GM23248 (cell line): ENCODE data around the gene GATAD2B. TPM values are rescaled to one million over a fixed set of nuclear protein-coding genes. Genes with fewer than 3 reads are reported as not detected.

Experiments used
- DNase-seq: peaks from one replicate; pipeline ENCODE4 v3.0.0-alpha.2; 2015
- H2AFZ ChIP-seq: fragments of 200-600 bp; sonication (generic); 2 replicates; pipeline ENCODE4 v1.6.1; 2016; ENCODE audit warnings: antibody characterized with exemption
- H3F3A ChIP-seq: fragments of 200-600 bp; sonication (generic); 2 replicates; pipeline ENCODE4 v1.6.1; 2016; ENCODE audit warnings: mild to moderate bottlenecking, antibody characterized with exemption, mixed run types; ENCODE audit not compliant: insufficient read depth
- H3K27ac ChIP-seq: fragments of 200-600 bp; sonication (generic); 2 replicates; pipeline ENCODE4 v1.5.1; 2016; ENCODE audit warnings: mild to moderate bottlenecking
- H3K27me3 ChIP-seq: fragments of 200-600 bp; sonication (generic); replicated peaks from 2 replicates; pipeline ENCODE4 v1.6.1; 2016; ENCODE audit warnings: mild to moderate bottlenecking; ENCODE audit not compliant: insufficient read depth
- H3K36me3 ChIP-seq: fragments of 200-600 bp; sonication (generic); 2 replicates; pipeline ENCODE4 v1.6.1; 2016; ENCODE audit warnings: low read depth, mild to moderate bottlenecking
- H3K4me1 ChIP-seq: fragments of 200-600 bp; sonication (generic); 2 replicates; pipeline ENCODE4 v1.6.1; 2016; ENCODE audit warnings: mild to moderate bottlenecking; ENCODE audit not compliant: insufficient read depth
- H3K4me2 ChIP-seq: fragments of 200-600 bp; sonication (generic); one replicate; pipeline ENCODE4 v1.6.1; 2016; ENCODE audit warnings: mild to moderate bottlenecking; ENCODE audit not compliant: unreplicated experiment
- H3K4me3 ChIP-seq: fragments of 200-600 bp; sonication (generic); 2 replicates; pipeline ENCODE4 v1.5.1; 2016; ENCODE audit warnings: mild to moderate bottlenecking
- H3K79me2 ChIP-seq: fragments of 200-600 bp; sonication (generic); 2 replicates; pipeline ENCODE4 v1.6.1; 2016; ENCODE audit warnings: mild to moderate bottlenecking; ENCODE audit not compliant: insufficient read depth
- H3K9ac ChIP-seq: fragments of 200-600 bp; sonication (generic); 2 replicates; pipeline ENCODE4 v1.6.1; 2016; ENCODE audit warnings: mild to moderate bottlenecking
- H3K9me2 ChIP-seq: fragments of 200-600 bp; sonication (generic); 2 replicates; pipeline ENCODE4 v1.6.1; 2016; ENCODE audit warnings: mixed run types, mild to moderate bottlenecking, moderate library complexity; ENCODE audit not compliant: insufficient read depth
- H3K9me3 ChIP-seq: fragments of 200-600 bp; sonication (generic); one replicate; pipeline ENCODE4 v1.6.1; 2017; ENCODE audit warnings: low read depth
- H4K20me1 ChIP-seq: fragments of 200-600 bp; sonication (generic); 2 replicates; pipeline ENCODE4 v1.6.0; 2016; ENCODE audit not compliant: insufficient read depth
- EZH2 ChIP-seq: fragments of 200-600 bp; sonication (generic); IDR thresholded peaks from 2 replicates; pipeline ENCODE4 v1.6.1; 2018; ENCODE audit warnings: antibody characterized with exemption, mild to moderate bottlenecking; ENCODE audit not compliant: insufficient read depth, poor library complexity, severe bottlenecking
- EZH2phosphoT487 ChIP-seq: fragments of 200-600 bp; sonication (generic); IDR thresholded peaks from 2 replicates; pipeline ENCODE4 v1.6.1; 2018; ENCODE audit warnings: antibody characterized with exemption, moderate library complexity, mild to moderate bottlenecking, low read depth; ENCODE audit not compliant: insufficient read depth
- WGBS, 2 experiments: methylation state at CpG; one replicate each; pipeline ENCODE4 v1.1.6; 2015 to 2017; ENCODE audit warnings: low lambda C conversion rate in 2 of 2, low coverage in 1 of 2; ENCODE audit errors: missing lambda C conversion rate in 2 of 2; 5-methylcytosine and 5-hydroxymethylcytosine counted together
- in situ Hi-C: fragments of 300-500 bp; cut with MboI; formaldehyde crosslinking; loops from 2 replicates; pipeline ENCODE4 v1.15.0; 2020
- polyA plus RNA-seq: library from polyadenylated mRNA; unstranded; fragments of >200 nt; fragmentation: Nextera tagmentation; extraction: Ambion mirVana; gene quantifications from 2 replicates; pipeline ENCODE4 v1.2.1, GENCODE V29; 2016
- total RNA-seq: library from RNA; depleted of rRNA; stranded (reverse); fragments of >200 nt; shearing (Covaris generic); gene quantifications from 2 replicates; pipeline ENCODE4 v1.2.3, GENCODE V29; 2014

GATAD2B gene
- total and polyA plus RNA-seq, 2 experiments from 2014 or later, result 3.3 to 3.9 TPM

- H2AFZ ChIP-seq, result peak overlapping the region; percentile 75
- H3K4me2 ChIP-seq, result peak overlapping the region; percentile 94
- H3K36me3 ChIP-seq, result no peaks in the 10 kb centered on the region
- H3K9me2 ChIP-seq, result no peaks in the 10 kb centered on the region
- no peaks in the 10 kb centered on the region for H3K9me3 ChIP-seq
- no peaks in the 10 kb centered on the region for H3K27me3 ChIP-seq
- peaks cover 22% of the 10 kb centered on the region for H3F3A ChIP-seq
- no peaks in the 10 kb centered on the region for H4K20me1 ChIP-seq
- peak overlapping the region; percentile 88 for H3K9ac ChIP-seq
- H3K4me1 ChIP-seq, result peaks cover 13% of the 10 kb centered on the region
- peak overlapping the region; percentile 77 for H3K4me3 ChIP-seq
- in situ Hi-C loops, result no loop called here
- TF ChIP-seq EZH2 (no peak), EZH2phosphoT487 (no peak)
- WGBS, 2 experiments, result 28 to 42% methylated on average over 15 to 16 of the region's 16 CpGs
- peak overlapping the region; percentile 81 for H3K27ac ChIP-seq
- H3K79me2 ChIP-seq, result peaks cover 57% of the 10 kb centered on the region
- peak; percentile 83 for DNase-seq
These were observed 39.6 kb upstream of the GATAD2B start for GRCh38 chr1:153962088-153963029.

- TF ChIP-seq EZH2phosphoT487, result no peak
- no peak for TF ChIP-seq EZH2
- WGBS, 2 experiments, result 67 to 69% methylated on average over 4 of the region's 4 CpGs
- H2AFZ ChIP-seq, result no peak overlapping the region
- peaks cover 17% of the 10 kb centered on the region for H3F3A ChIP-seq
- no peaks in the 10 kb centered on the region for H3K36me3 ChIP-seq
- no peaks in the 10 kb centered on the region for H3K27me3 ChIP-seq
- in situ Hi-C loops, result no loop called here
- no peak overlapping the region; the same call in 1 of the 2 replicates for H3K27ac ChIP-seq
- no peaks in the 10 kb centered on the region for H4K20me1 ChIP-seq
- peak overlapping the region; percentile 94 for H3K4me2 ChIP-seq
- no peak for DNase-seq
- H3K79me2 ChIP-seq, result peaks cover 66% of the 10 kb centered on the region
- peak overlapping the region; percentile 77; the same call in 1 of the 2 replicates for H3K4me3 ChIP-seq
- H3K9me2 ChIP-seq, result no peaks in the 10 kb centered on the region
- peak overlapping the region; percentile 88; the same call in 1 of the 2 replicates for H3K9ac ChIP-seq
- H3K9me3 ChIP-seq, result no peaks in the 10 kb centered on the region
- H3K4me1 ChIP-seq, result peaks cover 16% of the 10 kb centered on the region
These were observed 38.6 kb upstream of the GATAD2B start for GRCh38 chr1:153961421-153961820.

- Histone ChIP-seq H3K36me3 (no peaks in the 10 kb centered on the region), H3K27me3 (no peaks in the 10 kb centered on the region), H3K4me1 (peaks cover 14% of the 10 kb centered on the region), H3K27ac (no peak overlapping the region), H3K9me3 (no peaks in the 10 kb centered on the region), H3K9me2 (no peaks in the 10 kb centered on the region), H3K9ac (no peak overlapping the region), H3K4me2 (no peak overlapping the region), H3K4me3 (no peak overlapping the region), H3F3A (peaks cover 9% of the 10 kb centered on the region; the same call in 1 of the 2 replicates), H2AFZ (no peak overlapping the region), H4K20me1 (no peaks in the 10 kb centered on the region), H3K79me2 (peaks cover 67% of the 10 kb centered on the region)
- 92 to 96% methylated on average over 10 to 11 of the region's 11 CpGs for WGBS, 2 experiments
- TF ChIP-seq EZH2 (no peak), EZH2phosphoT487 (no peak)
- no peak for DNase-seq
- in situ Hi-C loops, result no loop called here
These were observed 37.4 kb upstream of the GATAD2B start for GRCh38 chr1:153960206-153960605.

- Histone ChIP-seq H3K9me2 (no peaks in the 10 kb centered on the region), H3K27me3 (no peaks in the 10 kb centered on the region), H3K4me3 (no peak overlapping the region), H3K4me2 (no peak overlapping the region), H4K20me1 (no peaks in the 10 kb centered on the region), H3K9me3 (no peaks in the 10 kb centered on the region), H3K9ac (no peak overlapping the region), H3F3A (peaks cover 9% of the 10 kb centered on the region; the same call in 1 of the 2 replicates), H3K27ac (0 out of 2 replicates have a peak overlapping the region, but pooled peaks have one; percentile 11), H3K79me2 (peaks cover 69% of the 10 kb centered on the region), H3K36me3 (no peaks in the 10 kb centered on the region), H3K4me1 (peaks cover 12% of the 10 kb centered on the region), H2AFZ (no peak overlapping the region)
- TF ChIP-seq EZH2 (no peak), EZH2phosphoT487 (no peak)
- in situ Hi-C loops, result no loop called here
- WGBS, 2 experiments, result 80 to 86% methylated on average over 3 of the region's 3 CpGs
- no peak for DNase-seq
These were observed 36.7 kb upstream of the GATAD2B start for GRCh38 chr1:153959454-153959853.
